Fibroblast of mammary gland (primary cell): Measurements from ENCODE around the gene DLG2.
"Not testable (repeated sequence)": the region's sequence is repeated elsewhere in the genome, so short reads cannot be mapped to it uniquely, and the experiment has no call there.

Source experiments
- DNase-seq: peaks from one replicate; pipeline ENCODE4 v3.0.0-alpha.2; 2010; ENCODE audit warnings: low read depth
- H3K4me3 ChIP-seq: 2 replicates; pipeline ENCODE4 v1.5.1; 2011; ENCODE audit warnings: low read depth, mild to moderate bottlenecking, low read length, moderate library complexity; ENCODE audit not compliant: control insufficient read depth
- TF ChIP-seq, protein P1 (sequence below): conservative IDR thresholded peaks from 2 replicates; pipeline ENCODE4 v1.5.1; 2011; ENCODE audit warnings: low read depth, low read length, inconsistent platforms; ENCODE audit not compliant: control insufficient read depth, insufficient read depth

DLG2 gene

DNA sequence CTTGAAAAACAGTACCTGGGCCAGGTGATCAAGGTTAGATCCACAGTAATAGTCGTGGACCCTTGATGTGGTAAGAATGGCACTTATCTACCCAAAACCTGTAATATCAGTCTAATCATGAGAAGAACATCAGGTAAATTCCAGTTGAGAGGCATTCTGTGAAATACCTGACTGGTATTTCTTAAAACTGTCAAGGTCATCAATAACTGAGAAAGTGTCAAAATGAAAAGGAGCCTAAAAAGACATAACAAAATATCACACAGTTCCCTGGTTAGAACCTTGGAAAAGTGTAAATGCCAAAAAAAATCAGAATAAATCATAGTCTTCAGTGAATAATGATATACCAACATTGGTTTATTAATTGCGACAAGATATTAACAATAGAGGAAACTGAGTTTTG, 2185.5 kb downstream of the DLG2 start:
- no peak overlapping the region for H3K4me3 ChIP-seq
- TF ChIP-seq, protein P1, sequence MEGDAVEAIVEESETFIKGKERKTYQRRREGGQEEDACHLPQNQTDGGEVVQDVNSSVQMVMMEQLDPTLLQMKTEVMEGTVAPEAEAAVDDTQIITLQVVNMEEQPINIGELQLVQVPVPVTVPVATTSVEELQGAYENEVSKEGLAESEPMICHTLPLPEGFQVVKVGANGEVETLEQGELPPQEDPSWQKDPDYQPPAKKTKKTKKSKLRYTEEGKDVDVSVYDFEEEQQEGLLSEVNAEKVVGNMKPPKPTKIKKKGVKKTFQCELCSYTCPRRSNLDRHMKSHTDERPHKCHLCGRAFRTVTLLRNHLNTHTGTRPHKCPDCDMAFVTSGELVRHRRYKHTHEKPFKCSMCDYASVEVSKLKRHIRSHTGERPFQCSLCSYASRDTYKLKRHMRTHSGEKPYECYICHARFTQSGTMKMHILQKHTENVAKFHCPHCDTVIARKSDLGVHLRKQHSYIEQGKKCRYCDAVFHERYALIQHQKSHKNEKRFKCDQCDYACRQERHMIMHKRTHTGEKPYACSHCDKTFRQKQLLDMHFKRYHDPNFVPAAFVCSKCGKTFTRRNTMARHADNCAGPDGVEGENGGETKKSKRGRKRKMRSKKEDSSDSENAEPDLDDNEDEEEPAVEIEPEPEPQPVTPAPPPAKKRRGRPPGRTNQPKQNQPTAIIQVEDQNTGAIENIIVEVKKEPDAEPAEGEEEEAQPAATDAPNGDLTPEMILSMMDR, result no peak
- no peak for DNase-seq

DNA sequence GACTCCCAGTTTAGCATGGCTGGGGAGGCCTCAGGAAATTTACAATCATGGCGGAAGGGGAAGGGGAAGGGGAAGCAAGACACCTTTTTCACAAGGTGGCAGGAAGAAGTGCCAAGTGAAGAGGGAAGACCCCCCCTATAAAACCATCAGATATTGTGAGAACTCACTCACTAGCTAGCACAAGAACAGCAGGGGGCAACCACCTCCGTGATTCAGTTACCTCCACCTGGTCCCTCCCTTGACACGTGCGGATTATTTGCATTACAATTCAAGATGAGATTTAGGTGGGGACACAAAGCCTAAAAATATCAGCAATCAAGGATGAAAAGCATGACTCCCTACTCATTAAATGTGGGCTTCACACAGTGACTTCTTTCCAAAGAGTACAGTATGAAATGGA, 2186.0 kb downstream of the DLG2 start:
- TF ChIP-seq, protein P1, result no peak
- H3K4me3 ChIP-seq, result no peak overlapping the region
- DNase-seq, result no peak

DNA sequence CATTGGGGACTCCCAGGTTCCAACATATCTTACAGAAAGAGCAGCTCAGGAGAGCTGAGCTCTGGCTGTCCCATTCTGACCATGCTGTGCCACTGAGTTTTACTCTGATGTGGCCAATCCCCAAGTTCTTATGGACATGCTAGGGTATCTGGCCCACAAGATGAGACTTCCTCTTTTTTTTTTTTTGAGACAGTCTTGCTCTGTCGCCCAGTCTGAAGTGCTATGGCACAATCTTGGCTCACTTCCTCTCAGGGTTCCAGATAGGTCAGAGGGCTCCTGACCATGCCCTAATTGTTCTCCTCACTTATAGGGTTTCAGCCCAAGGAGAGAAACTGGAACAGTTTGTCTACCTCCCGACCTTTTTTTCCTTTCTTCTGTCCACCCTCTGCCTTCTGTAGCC, 2188.7 kb downstream of the DLG2 start:
- H3K4me3 ChIP-seq, result no peak overlapping the region
- no peak for DNase-seq
- TF ChIP-seq, protein P1, result no peak

DNA sequence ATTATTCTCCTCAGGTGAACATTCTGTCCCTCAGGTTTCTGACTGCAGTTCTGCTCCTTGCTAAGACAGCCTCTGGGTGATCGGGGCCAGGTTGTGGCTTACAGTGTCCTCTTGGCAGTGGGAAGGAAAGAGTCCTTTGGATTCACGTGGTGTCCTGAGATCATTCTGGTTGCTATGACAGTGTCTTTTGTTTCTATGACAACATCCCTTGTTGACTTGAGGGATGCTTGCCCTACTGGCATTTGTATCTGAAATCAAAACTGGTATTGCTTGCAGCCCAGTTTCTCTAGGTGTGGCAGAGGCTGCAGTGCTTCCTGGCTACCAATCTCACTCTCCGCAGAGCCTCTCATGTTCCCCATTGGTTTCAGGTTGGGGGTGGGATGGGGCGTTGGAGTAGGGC, 2189.2 kb downstream of the DLG2 start:
- H3K4me3 ChIP-seq, result no peak overlapping the region
- TF ChIP-seq, protein P1, result no peak
- no peak for DNase-seq

DNA sequence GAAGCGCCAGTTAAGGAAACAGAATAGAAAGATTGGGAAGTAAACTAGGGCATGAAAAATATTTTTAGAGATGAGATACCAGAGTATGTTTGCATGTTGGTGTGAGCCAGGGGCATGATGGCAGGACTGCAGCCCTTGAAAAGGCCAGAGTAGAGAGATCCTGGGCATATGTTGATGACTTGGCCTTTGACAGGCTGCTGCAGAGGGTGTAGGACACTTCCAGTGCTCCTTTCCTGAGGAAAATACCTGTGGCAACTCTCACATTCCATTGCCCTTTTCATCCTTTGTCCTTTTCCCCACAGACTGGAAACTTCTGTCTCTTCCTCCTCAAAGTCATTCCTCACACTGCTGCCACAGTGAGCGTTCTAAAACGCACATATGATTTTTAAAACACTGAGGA, 2190.3 kb downstream of the DLG2 start:
- TF ChIP-seq, protein P1, result no peak
- H3K4me3 ChIP-seq, result no peak overlapping the region

DNA sequence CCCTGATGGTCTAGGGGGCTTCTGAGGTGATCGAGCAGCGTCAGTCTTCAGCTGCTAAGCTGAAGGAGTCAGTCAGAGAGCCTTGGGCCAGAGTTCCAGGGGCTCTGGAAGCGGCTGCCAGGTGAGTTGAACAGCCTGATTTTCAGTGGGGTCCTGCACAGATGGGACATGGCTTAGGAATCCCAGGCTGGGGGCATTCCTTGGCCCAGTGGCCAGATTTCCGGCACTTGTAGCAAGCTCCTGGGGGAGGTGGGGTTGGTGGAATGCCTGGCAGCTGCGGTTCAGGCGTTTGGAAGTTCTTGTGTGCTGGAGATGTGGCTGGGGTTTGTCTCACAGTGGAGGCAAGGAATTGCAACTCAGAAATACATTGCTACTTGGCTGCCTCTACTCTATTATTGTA, 2192.3 kb downstream of the DLG2 start:
- not testable (repeated sequence) for DNase-seq, H3K4me3 ChIP-seq

More for the DNA sequence above, 2190.3 kb downstream of the DLG2 start:
- DNase-seq, result no peak

DNA sequence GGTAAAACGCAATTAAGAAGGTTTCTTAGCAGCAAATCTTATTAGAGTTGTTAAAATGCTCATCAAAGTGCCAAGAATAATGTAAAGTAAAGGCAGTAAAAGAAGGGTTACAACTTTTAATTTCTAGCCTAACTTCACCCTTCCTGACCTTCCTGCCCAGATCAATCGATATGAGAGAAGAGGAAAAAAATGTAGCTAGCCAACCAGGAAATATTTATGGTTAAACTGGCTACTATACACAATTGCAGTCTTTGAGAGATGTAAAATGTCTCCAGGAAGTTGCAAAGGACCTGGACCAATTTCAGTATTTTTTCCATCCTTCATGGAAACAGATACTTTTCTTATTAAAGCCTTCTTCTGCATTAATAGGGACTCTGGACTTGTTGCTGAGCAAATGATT, 2199.2 kb downstream of the DLG2 start:
- no peak overlapping the region for H3K4me3 ChIP-seq
- DNase-seq, result no peak
- TF ChIP-seq, protein P1, result no peak
